Measurements from ENCODE around the gene FOXK1. TPM values are rescaled to one million over a fixed set of nuclear protein-coding genes. Genes with fewer than 3 reads are reported as not detected.

The FOXK1 gene
- total and polyA plus RNA-seq, 2 of the 13 experiments (the other 11 are each of a cell fraction or from before 2014, with no cell fraction given), result 4.6 to 8.8 TPM

DNA sequence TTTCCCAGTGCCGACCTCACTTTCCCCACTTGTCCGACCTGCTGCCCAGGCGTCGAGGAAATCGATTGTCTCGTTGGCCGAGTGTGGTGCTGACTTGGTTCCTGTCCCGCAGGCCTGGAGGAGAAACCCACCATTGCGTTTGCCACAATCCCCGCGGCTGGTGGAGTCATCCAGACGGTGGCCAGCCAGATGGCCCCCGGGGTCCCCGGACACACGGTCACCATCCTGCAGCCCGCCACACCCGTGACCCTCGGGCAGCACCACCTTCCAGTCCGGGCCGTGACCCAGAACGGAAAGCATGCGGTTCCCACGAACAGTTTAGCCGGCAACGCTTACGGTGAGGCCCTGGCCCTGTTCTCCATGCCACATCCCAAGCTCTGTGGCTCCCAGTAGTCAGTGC is 78.9 kb downstream of the FOXK1 start:
- Histone ChIP-seq H3K27me3 (ENCODE audit: control insufficient read depth in 1 of 2, insufficient read depth in 2 of 2, low read length in 2 of 2) (no peaks in the 10 kb centered on the region), H4K20me1 (ENCODE audit: insufficient read depth, low read length) (no peaks in the 10 kb centered on the region), H2AFZ (ENCODE audit: low read length) (no peak overlapping the region), H3K4me1 (ENCODE audit: insufficient read depth, low read length) (no peaks in the 10 kb centered on the region), H3K9ac (ENCODE audit: insufficient read depth, low read depth, low read length) (no peak overlapping the region), H3K36me3 (replicated peaks in 1 of 2; ENCODE audit: control insufficient read depth in 1 of 2, insufficient read depth in 2 of 2, low read length in 2 of 2) (peaks cover 17 to 70% of the 10 kb centered on the region in 2 experiments), H3K27ac (ENCODE audit: extremely low read length, insufficient read depth, low read length) (no peak overlapping the region), H3K79me2 (ENCODE audit: insufficient read depth, low read length) (no peaks in the 10 kb centered on the region), H3K9me3 (ENCODE audit: low read length) (no peaks in the 10 kb centered on the region), H3K4me3 (replicated peaks in 1 of 3; ENCODE audit: insufficient read depth in 1 of 3, low read depth in 2 of 3, low read length in 3 of 3) (no peak overlapping the region), H3K4me2 (ENCODE audit: low read depth, low read length) (no peak overlapping the region)
- FAIRE-seq (no peak), ATAC-seq (no peak), DNase-seq (ENCODE audit: low spot score) (no peak)
- BruUV-seq (replicated peaks), result no TSS peak
- TF ChIP-seq GTF2F1 (IDR thresholded peaks at IDR 0.05; ENCODE audit: low read length), result no peak
- TF ChIP-seq, protein P1, sequence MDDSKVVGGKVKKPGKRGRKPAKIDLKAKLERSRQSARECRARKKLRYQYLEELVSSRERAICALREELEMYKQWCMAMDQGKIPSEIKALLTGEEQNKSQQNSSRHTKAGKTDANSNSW (CRISPR knock-in tag; IDR thresholded peaks at IDR 0.05; ENCODE audit: borderline replicate concordance), result no peak
- ChIA-PET CTCF (ENCODE audit: low intra/inter-chr PET ratio, low total read pairs) (no interaction called here), POLR2A (no interaction called here)
- 98% methylated on average over 26 of the region's 26 CpGs for WGBS (ENCODE audit: low lambda C conversion rate)
- in situ Hi-C loops (cut with HindIII; ENCODE audit: extremely low pct_ligation_motif_present, low pct_unique_long_range_greater_than_20kb) (loop anchor here (25.0 kb wide), 1 partner anchor 149 kb away; no protein-coding TSS in a partner anchor), intact Hi-C loops (cut with micrococcal nuclease; ENCODE audit: unreplicated experiment) (no loop called here)

DNA sequence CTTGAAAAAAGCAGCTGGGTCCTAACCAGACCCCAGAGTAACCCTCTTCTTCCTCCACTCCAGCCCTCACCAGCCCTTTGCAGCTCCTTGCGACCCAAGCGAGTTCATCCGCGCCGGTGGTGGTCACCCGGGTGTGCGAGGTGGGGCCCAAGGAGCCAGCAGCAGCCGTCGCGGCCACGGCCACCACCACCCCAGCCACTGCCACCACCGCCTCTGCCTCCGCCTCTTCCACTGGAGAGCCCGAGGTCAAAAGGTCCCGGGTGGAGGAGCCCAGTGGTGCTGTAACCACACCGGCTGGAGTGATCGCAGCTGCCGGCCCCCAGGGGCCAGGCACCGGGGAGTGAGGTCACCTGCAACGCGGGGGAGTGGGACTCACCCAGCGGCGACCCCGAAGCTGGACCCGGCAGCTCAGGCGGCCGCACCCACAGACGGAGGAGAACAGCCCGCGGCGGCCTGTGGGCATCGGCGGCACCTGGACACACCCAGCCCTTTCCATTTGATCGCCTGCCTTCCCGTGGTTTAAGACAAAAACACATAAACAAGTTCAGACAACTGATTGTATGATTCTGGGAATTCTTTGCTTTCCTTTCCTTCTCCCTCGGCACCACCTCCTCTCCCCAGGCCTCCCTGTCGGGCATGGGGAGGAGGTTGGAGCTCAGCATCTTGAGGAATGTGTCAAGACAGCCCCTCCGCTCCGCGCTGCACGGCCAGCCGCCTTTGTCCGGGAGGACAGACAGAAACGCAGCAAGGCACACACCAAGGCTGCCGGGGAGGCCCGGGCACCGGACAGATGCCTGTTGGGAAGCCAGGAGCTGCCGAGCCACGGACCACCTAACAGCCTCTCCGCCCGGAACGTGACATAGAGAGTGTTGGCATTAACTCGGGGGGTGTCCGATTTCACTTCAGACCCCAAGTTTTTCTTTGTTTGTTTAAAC is 80.3 kb downstream of the FOXK1 start:
- Histone ChIP-seq H3K36me3 (replicated peaks in 1 of 2; ENCODE audit: control insufficient read depth in 1 of 2, insufficient read depth in 2 of 2, low read length in 2 of 2) (peaks cover 13 to 59% of the 10 kb centered on the region in 2 experiments), H4K20me1 (ENCODE audit: insufficient read depth, low read length) (no peaks in the 10 kb centered on the region), H3K4me3 (replicated peaks in 1 of 3; ENCODE audit: insufficient read depth in 1 of 3, low read depth in 2 of 3, low read length in 3 of 3) (no peak overlapping the region), H3K9me3 (ENCODE audit: low read length) (no peaks in the 10 kb centered on the region), H3K4me1 (ENCODE audit: insufficient read depth, low read length) (no peaks in the 10 kb centered on the region), H3K9ac (ENCODE audit: insufficient read depth, low read depth, low read length) (no peak overlapping the region), H3K27ac (ENCODE audit: extremely low read length, insufficient read depth, low read length) (no peak overlapping the region), H3K27me3 (ENCODE audit: control insufficient read depth in 1 of 2, insufficient read depth in 2 of 2, low read length in 2 of 2) (no peaks in the 10 kb centered on the region), H3K4me2 (ENCODE audit: low read depth, low read length) (no peak overlapping the region), H3K79me2 (ENCODE audit: insufficient read depth, low read length) (no peaks in the 10 kb centered on the region), H2AFZ (ENCODE audit: low read length) (no peak overlapping the region)
- no peak for ATAC-seq
- no peak for DNase-seq (ENCODE audit: low spot score)
- in situ Hi-C loops (cut with HindIII; ENCODE audit: extremely low pct_ligation_motif_present, low pct_unique_long_range_greater_than_20kb), result loop anchor here (25.0 kb wide), 1 partner anchor 150 kb away; no protein-coding TSS in a partner anchor
- CTCF ChIA-PET (ENCODE audit: low intra/inter-chr PET ratio, low total read pairs), result no interaction called here
- BruUV-seq (replicated peaks), result no TSS peak
- WGBS (ENCODE audit: low lambda C conversion rate), result 95% methylated on average over 42 of the region's 54 CpGs
- intact Hi-C loops (cut with micrococcal nuclease; ENCODE audit: unreplicated experiment), result no loop called here
- TF ChIP-seq RBM22 (optimal IDR thresholded peaks at IDR 0.05; ENCODE audit: low read length) (peak; percentile 57), ZNF841 (CRISPR knock-in tag; IDR thresholded peaks at IDR 0.05; ENCODE audit: borderline replicate concordance) (no peak), AGO2 (optimal IDR thresholded peaks at IDR 0.05; ENCODE audit: low read depth, low read length) (peak; percentile 80)
- POLR2A ChIA-PET, result no interaction called here
- no peak for FAIRE-seq

Measured in HepG2 (cell line).